WTC11 (cell line): ENCODE data around the gene FOXJ3.

Experiments used
- ATF1 ChIP-seq: sonication (generic); formaldehyde crosslinking; IDR thresholded peaks from 2 replicates; pipeline ENCODE4 v1.8.1; 2023; ENCODE audit warnings: mild to moderate bottlenecking, moderate library complexity, missing genetic modification reagents
- CTCF ChIP-seq: fragments of 200-600 bp; IDR thresholded peaks from 2 replicates; pipeline ENCODE4 v1.8.0; 2022; ENCODE audit warnings: antibody characterized with exemption
- E2F4 ChIP-seq: sonication (generic); formaldehyde crosslinking; IDR thresholded peaks from 2 replicates; pipeline ENCODE4 v1.8.1; 2022; ENCODE audit warnings: low read depth, mild to moderate bottlenecking, moderate library complexity, missing genetic modification reagents, borderline replicate concordance
- ETV6 ChIP-seq: sonication (generic); formaldehyde crosslinking; IDR thresholded peaks from 2 replicates; pipeline ENCODE4 v1.8.1; 2022; ENCODE audit warnings: mild to moderate bottlenecking, missing genetic modification reagents
- NFYB ChIP-seq: sonication (generic); formaldehyde crosslinking; conservative IDR thresholded peaks from 2 replicates; pipeline ENCODE4 v1.8.0; 2022; ENCODE audit warnings: low read depth, missing genetic modification reagents
- SP1 ChIP-seq: sonication (generic); formaldehyde crosslinking; conservative IDR thresholded peaks from 2 replicates; pipeline ENCODE4 v1.8.1; 2022; ENCODE audit warnings: missing genetic modification reagents
- TF ChIP-seq, protein P1 (sequence below): sonication (generic); formaldehyde crosslinking; IDR thresholded peaks from 2 replicates; pipeline ENCODE4 v1.8.0; 2022; ENCODE audit warnings: mild to moderate bottlenecking, missing genetic modification reagents
- TF ChIP-seq, protein P2 (sequence below): sonication (generic); formaldehyde crosslinking; IDR thresholded peaks from 2 replicates; pipeline ENCODE4 v1.8.1; 2023; ENCODE audit warnings: mild to moderate bottlenecking, missing genetic modification reagents, moderate library complexity

DNA sequence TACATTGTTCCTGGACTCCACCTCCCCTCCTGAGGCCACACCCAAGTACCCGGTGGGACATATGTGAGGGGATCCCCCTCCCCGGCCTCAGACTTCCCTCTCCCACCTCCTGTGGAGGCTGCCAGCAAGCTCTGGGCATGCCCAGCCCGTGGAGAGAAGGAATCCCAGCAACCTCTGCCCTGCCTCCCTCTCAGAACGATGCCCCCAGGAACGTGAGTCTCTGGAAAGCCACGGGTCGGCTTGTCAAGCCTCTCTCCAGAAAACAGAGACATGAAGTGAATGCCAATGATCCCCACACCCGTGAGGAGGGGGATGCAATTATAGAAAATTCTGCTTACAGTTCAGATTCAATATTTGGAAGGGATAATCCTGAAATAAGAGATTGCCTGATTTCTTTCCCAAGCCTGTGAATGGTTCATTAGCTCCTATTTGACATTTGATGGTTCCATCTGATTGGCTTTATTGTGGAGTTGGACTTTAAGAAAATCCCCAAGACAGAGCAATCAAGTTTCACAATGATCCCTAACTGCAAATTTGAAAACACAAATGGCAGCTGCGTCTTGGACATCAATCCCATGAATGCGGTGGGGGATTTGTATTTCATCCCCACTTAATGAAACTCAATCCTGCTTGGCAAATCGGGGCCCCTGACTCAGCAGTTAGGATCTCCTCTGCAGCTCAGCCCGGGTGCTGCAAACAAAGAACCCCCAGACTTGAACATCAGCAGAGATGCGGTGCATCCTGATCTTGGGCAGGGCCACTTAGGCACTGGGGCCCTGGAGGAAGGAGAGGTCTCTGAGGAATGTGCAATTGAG, 190.9 kb downstream of the FOXJ3 start:
- TF ChIP-seq, protein P1, sequence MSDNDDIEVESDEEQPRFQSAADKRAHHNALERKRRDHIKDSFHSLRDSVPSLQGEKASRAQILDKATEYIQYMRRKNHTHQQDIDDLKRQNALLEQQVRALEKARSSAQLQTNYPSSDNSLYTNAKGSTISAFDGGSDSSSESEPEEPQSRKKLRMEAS (CRISPR knock-in tag) = no peak
- TF ChIP-seq E2F4 (CRISPR knock-in tag) (no peak), ATF1 (CRISPR knock-in tag) (no peak), CTCF (no peak), ETV6 (CRISPR knock-in tag) (no peak), SP1 (no peak), NFYB (CRISPR knock-in tag) (no peak)
- TF ChIP-seq, protein P2, sequence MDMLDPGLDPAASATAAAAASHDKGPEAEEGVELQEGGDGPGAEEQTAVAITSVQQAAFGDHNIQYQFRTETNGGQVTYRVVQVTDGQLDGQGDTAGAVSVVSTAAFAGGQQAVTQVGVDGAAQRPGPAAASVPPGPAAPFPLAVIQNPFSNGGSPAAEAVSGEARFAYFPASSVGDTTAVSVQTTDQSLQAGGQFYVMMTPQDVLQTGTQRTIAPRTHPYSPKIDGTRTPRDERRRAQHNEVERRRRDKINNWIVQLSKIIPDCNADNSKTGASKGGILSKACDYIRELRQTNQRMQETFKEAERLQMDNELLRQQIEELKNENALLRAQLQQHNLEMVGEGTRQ (CRISPR knock-in tag) = no peak
